ENCODE results near the gene IL4R.
"Not testable (repeated sequence)": the region's sequence is repeated elsewhere in the genome, so short reads cannot be mapped to it uniquely, and the experiment has no call there.

The IL4R gene

DNA sequence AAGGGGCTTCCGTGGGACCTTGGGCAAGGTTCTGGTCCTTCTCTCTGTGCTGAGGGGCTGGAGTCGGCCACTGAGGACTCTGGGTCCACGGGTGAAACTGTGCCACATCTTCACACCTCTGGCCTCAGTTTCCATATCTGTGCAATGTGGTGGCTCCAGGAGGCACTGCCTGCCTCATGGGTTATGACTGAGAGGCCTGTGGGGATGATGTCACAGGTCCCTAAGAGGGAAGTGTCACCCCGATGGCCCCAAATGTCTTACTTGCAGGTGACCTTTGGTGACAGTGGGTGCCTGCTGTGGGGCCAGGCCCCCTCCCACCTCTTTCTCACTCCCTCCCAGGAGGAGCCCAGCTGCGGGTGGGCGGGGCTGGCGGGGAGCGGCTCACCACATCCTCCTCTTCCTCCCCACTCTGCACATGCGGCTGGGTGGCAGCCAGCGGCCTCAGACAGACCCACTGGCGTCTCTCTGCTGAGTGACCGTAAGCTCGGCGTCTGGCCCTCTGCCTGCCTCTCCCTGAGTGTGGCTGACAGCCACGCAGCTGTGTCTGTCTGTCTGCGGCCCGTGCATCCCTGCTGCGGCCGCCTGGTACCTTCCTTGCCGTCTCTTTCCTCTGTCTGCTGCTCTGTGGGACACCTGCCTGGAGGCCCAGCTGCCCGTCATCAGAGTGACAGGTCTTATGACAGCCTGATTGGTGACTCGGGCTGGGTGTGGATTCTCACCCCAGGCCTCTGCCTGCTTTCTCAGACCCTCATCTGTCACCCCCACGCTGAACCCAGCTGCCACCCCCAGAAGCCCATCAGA is 88.2 kb downstream of the IL4R start, which contains the start of gene IL21R:
TSS of gene IL21R (plus strand) at position 407 of the 801 bp plus-strand sequence. CDS start 27,898 bp downstream, outside the sequence.
- in situ Hi-C loops (cut with MboI; ENCODE audit: low sequenced_read_pairs), result no loop called here

- in situ Hi-C loops (cut with MboI; ENCODE audit: low sequenced_read_pairs), result no loop called here
Observed at GRCh38 chr16:27402569-27402963, 88.8 kb downstream of the IL4R start.

GRCh38 chr16:27402964-27403600 is 89.3 kb downstream of the IL4R start:
- in situ Hi-C loops (cut with MboI; ENCODE audit: low sequenced_read_pairs), result no loop called here

GRCh38 chr16:27403601-27403992 is 89.8 kb downstream of the IL4R start:
- in situ Hi-C loops (cut with MboI; ENCODE audit: low sequenced_read_pairs), result no loop called here

- in situ Hi-C loops (cut with MboI; ENCODE audit: low sequenced_read_pairs), result no loop called here
Observed at GRCh38 chr16:27404163-27404823, 90.5 kb downstream of the IL4R start.

DNA sequence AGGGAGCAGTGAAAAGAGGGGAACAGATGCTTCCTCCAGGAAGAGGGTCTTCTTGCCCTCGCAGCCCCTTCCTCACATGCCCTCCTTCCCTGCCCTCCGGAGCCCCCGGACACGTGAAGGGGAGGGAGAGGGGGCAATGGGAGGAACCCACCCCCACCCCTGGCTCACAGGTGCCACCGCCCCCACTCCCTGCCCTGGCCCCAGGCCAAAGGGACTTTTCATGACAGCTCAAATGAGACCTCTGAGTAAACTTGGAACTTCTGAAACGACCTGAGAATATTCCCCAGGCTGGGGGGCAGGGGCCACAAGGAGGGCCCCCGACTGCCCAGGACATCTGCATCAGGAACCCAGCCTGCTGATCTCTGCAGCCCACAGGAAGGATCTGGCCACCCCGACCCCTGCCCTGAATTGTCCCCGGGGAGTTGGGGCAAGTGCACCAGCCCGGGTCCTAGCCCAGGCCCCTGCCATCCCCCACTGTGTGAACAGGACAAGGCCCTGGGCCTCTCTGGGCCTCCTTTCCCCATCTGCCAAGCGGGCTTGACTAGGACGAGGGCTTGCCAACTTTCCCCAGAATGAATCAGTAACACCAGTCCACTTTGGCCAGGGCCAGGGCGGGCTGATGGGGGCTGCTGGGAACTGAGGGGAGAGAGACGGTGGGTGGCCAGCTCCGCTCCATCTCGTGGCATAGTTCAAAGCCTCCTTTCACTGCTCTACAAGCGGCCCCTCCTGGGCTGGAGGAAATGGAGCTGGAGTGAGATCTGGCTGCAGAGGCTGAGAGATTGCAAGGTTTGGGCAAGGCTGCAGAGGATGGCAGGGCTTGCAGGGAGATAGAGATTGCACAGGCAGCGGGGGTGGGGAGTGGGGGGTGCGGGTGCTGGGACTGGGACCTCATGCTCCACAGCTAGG is 92.0 kb downstream of the IL4R start:
- in situ Hi-C loops (cut with MboI; ENCODE audit: low sequenced_read_pairs), result no loop called here

DNA sequence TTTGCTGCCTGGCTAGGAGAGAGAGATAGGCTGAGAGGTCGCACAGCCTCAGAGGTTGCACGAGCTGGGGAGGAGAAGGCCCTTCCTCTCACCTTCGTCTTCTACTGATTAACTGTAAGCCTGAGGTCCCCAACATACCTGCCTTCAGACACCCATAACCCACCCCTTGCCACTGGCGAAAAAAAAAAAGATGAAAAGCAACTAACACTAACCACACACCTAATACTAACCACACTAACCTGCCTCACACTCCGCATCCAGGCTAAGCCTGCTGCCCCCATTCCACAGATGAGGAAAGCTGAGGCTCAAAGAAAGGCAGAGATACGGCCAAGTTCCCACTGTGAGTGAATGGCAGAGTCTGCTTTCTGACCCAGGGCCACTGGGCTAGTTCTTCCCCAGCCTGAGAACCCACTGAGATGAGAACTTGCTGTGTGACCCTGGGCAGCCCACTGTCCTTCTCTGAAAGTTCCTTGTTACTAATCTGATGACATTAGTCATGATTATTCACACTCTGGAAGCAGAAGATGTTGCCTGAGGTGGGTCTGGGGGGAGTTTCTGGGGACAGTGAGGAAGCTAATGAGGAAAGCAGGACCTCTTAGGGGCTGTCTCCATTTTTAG is 92.8 kb downstream of the IL4R start:
- in situ Hi-C loops (cut with MboI; ENCODE audit: low sequenced_read_pairs), result no loop called here

- in situ Hi-C loops (cut with MboI; ENCODE audit: low sequenced_read_pairs), result no loop called here
Observed at GRCh38 chr16:27407133-27407532, 93.4 kb downstream of the IL4R start.

DNA sequence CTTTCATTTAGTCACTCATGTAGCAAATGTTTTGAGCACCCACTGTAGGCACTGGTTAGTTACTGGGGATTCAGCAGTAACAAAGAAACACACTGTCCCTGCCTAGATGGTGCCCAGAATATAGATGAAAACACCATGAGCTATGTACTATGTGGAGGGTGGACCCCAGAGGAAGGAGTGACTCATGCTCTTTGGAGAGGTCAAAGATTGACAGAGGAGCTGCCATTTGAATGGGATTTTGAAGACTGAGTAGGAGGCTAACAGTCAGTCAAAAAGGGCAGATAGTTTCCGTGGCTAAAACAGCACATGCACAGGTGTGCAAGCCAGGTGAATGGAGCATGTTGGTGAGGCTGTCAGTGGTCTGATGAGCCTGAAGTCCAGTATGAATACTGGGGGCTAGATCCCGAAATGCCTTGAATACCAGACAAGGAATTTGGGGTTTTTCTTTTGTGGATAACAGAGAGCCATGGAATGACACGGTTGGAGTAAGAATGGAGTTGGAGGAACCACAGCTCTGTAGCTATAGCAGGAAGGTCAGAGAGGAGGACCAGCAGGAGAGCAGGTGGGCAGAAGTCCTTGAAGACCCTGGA is 94.3 kb downstream of the IL4R start:
- in situ Hi-C loops (cut with MboI; ENCODE audit: low sequenced_read_pairs), result no loop called here

- in situ Hi-C loops (cut with MboI; ENCODE audit: low sequenced_read_pairs), result no loop called here
Observed at GRCh38 chr16:27408602-27409031, 94.8 kb downstream of the IL4R start.

DNA sequence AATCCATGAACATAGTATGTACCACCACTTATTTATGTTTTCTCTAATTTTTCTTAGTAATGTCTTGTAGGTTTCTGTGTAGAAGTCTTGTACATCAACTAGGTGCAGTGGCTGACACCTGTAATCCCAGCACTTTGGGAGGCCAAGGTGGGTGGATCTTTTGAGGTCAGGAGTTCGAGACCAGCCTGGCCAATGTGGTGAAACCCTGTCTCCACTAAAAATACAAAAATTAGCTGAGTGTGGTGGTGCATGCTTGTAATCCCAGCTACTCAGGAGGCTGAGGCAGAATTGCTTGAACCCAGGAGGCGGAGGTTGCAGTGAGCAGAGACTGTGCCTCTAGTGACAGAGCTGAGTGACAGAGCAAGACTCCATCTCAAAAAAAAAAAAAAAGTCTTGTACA is 96.2 kb downstream of the IL4R start:
- in situ Hi-C loops (cut with MboI; ENCODE audit: low sequenced_read_pairs), result not testable (repeated sequence)

GRCh38 chr16:27410761-27411160 is 97.0 kb downstream of the IL4R start:
- in situ Hi-C loops (cut with MboI; ENCODE audit: low sequenced_read_pairs), result no loop called here

GRCh38 chr16:27413956-27414355 is 100.2 kb downstream of the IL4R start:
- in situ Hi-C loops (cut with MboI; ENCODE audit: low sequenced_read_pairs), result no loop called here
